Measurements from ENCODE around the gene DIS3L2.

Gene DIS3L2

DNA sequence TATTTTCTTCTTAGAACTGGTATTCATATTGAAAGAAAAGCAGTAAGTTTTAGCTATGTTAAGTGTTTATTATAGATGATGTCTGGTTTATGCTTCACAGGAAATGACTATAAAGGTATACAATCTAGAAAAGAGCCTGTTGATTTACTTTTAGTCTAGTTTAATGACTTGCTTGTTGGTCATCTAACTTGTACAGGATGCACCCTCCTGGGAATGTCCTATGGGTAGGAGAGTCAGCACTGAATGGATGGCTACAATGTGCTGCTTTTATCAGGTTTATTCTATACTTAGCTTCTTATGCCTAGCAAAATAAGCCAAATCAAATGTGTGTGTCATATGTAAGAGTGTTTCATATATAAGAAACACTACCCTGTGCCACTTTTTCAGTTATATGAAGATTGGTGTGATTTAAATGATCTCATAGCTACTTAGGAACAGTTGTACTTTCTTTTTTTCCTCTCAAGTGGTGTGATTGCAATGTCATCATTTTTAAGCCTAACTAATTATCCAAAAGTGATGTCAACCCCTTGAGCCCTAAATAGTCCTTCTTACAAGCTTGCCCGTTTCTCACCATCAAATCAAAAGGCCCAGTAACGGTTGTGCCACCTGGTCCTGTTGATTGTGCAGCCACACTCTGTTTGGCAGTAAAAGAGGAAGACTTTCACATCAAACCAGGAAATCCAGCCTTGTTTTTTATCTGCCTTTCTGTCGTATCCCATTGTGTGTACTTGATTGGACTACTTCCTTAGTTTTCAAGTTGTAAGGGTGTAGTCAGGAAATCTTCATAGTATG, 176.0 kb downstream of the DIS3L2 start:
- CTCF ChIA-PET: interaction anchor here (1.0 to 1.7 kb wide), 3 partner anchors 11 to 155 kb away, joined by 3 to 5 read pairs (median 4); no protein-coding TSS in a partner anchor
- DNase-seq (ENCODE audit: extremely low spot score): no peak
- TF ChIP-seq, protein P1, sequence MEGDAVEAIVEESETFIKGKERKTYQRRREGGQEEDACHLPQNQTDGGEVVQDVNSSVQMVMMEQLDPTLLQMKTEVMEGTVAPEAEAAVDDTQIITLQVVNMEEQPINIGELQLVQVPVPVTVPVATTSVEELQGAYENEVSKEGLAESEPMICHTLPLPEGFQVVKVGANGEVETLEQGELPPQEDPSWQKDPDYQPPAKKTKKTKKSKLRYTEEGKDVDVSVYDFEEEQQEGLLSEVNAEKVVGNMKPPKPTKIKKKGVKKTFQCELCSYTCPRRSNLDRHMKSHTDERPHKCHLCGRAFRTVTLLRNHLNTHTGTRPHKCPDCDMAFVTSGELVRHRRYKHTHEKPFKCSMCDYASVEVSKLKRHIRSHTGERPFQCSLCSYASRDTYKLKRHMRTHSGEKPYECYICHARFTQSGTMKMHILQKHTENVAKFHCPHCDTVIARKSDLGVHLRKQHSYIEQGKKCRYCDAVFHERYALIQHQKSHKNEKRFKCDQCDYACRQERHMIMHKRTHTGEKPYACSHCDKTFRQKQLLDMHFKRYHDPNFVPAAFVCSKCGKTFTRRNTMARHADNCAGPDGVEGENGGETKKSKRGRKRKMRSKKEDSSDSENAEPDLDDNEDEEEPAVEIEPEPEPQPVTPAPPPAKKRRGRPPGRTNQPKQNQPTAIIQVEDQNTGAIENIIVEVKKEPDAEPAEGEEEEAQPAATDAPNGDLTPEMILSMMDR (IDR thresholded peaks at IDR 0.05; ENCODE audit: control extremely low read depth, extremely low read depth, low read depth, missing control alignments): no peak
- POLR2A ChIA-PET: no interaction called here

DNA sequence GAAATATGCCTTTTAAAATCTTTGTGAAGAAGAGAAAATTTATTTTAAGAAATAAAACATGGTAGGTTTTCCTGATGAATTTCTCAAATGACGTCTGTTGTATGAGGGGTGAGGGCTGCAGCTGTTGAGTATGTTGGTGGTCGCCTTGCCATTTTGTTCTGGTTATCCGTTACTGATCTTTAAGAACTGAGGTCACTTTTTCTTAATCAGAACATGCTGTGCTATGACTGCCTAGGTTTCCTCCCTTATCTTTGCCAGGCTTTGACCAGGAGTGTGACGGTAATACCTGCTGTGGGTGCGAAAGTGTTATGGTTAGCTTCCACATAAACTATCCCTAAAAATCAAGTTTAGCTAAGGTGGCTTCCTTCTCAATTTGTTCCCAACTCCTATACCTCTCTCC, 176.9 kb downstream of the DIS3L2 start:
- TF ChIP-seq, protein P1 (IDR thresholded peaks at IDR 0.05; ENCODE audit: control extremely low read depth, extremely low read depth, low read depth, missing control alignments): no peak
- ChIA-PET POLR2A (no interaction called here), CTCF (interaction anchor here (0.9 to 1.7 kb wide), 3 partner anchors 11 to 20 kb away, joined by 3 to 5 read pairs (median 4); no protein-coding TSS in a partner anchor)
- no peak for DNase-seq (ENCODE audit: extremely low spot score)

DNA sequence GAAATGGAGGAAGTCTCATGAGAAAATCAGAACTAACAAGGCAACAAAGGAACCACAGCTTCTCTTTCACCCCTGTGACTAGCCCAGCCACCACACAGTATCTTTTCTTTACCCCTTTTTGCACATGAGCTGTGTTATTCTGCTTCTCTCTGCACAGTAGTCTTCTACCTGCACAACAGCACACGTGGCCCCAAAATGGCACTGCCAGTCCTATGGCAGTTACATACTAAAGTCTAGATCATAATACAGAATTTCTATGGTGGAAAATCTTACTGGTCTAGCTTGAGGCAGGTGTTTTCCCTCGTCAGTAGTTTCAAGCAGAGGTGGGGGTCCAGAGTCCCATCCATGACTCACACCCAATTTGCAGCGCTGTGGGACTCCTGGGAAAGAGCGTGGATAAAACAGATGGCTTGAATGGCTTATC, 177.7 kb downstream of the DIS3L2 start:
- ChIA-PET POLR2A (no interaction called here), CTCF (interaction anchor here (0.9 to 1.9 kb wide), 4 partner anchors 12 to 186 kb away, joined by 3 to 5 read pairs (median 4); no protein-coding TSS in a partner anchor)
- TF ChIP-seq, protein P1 (IDR thresholded peaks at IDR 0.05; ENCODE audit: control extremely low read depth, extremely low read depth, low read depth, missing control alignments): no peak
- DNase-seq (ENCODE audit: extremely low spot score): no peak

DNA sequence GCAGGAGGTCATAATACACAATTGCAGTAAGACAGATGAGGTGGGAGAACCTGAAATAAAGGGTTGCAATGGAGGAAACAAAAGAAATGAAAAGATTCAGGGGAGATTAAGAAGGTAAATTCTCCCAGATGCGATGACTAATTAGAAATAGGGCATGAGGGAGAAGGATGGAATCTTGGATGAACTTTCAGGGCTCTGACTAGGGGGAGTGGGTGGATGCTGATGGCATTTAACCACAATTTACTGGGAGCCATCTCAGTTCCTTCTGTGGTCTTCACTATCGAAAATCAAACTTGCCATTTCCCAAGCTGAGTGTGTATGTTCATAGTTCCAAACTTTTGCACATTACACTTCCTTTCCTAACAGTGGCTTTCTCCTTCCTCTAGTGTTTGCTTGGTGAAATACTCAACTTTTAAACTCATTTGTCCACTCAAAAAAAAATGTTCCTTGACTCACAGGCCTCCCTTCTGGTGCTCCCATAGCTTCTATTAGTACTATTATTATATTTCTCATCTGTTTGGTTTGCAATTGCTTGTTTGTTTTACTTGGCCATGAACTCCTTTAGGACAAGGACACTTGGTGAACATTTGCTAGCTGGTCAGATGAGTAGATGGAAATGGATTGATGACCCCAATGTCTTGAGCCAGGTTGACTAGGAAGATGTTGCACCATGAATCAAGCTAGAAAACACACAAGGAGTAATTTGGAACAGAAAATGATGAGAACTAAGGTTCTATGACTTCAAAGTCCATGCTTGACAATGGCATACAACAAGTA, 178.5 kb downstream of the DIS3L2 start:
- TF ChIP-seq, protein P1 (IDR thresholded peaks at IDR 0.05; ENCODE audit: control extremely low read depth, extremely low read depth, low read depth, missing control alignments): no peak
- ChIA-PET POLR2A (no interaction called here), CTCF (interaction anchor here (1.0 to 3.9 kb wide), 11 partner anchors 8 to 243 kb away, joined by 3 to 52 read pairs (median 5); no protein-coding TSS in a partner anchor)
- no peak for DNase-seq (ENCODE audit: extremely low spot score)

DNA sequence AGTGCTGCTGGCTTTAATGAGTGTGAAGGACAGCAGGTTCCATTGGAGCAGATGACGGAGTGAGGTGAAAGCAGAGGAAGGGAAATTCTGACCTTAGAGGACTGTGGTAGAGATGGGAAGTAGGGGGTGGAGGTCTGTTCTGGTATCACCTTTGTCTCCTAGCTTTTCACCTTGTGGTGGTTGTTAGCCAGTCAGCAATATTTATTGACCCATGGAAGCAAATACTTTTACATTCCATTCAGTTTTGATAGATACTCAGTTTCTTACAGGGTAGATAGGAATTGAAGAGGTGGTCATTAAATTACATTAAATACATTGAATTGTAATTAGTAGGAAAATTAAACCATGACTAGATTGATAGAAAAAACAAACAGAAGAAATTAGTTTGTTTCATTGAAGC, 180.1 kb downstream of the DIS3L2 start:
- no peak for DNase-seq (ENCODE audit: extremely low spot score)
- CTCF ChIA-PET: interaction anchor here (1.0 to 3.9 kb wide), 13 partner anchors 11 to 240 kb away, joined by 3 to 52 read pairs (median 4); no protein-coding TSS in a partner anchor
- TF ChIP-seq, protein P1 (IDR thresholded peaks at IDR 0.05; ENCODE audit: control extremely low read depth, extremely low read depth, low read depth, missing control alignments): no peak
- POLR2A ChIA-PET: no interaction called here

DNA sequence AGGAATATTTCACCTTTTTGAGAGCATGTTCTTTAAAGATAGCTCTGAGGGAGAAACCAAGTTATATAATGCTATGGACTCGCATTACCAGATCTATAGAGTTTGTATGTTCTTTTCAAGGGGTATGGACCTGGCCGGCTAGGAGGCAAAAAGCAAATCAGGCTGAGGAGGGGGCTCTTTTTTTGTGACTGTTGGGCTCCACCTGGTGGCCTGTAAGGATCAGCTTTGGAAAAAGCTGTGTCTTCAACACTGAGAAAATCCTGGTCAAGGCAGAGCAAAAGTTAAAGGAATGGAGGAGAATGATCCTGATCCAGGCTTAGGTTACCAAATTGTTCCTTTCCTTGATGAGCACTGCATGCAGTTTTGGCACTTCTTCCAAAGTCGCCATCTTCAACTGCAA, 180.5 kb downstream of the DIS3L2 start:
- POLR2A ChIA-PET: no interaction called here
- no peak for DNase-seq (ENCODE audit: extremely low spot score)
- TF ChIP-seq, protein P1 (IDR thresholded peaks at IDR 0.05; ENCODE audit: control extremely low read depth, extremely low read depth, low read depth, missing control alignments): peak; percentile 70
- CTCF ChIA-PET: interaction anchor here (1.0 to 3.9 kb wide), 11 partner anchors 11 to 241 kb away, joined by 3 to 52 read pairs (median 5); no protein-coding TSS in a partner anchor
